ENCODE results near the gene CLEC4E. TPM values are rescaled to one million over a fixed set of nuclear protein-coding genes. Genes with fewer than 3 reads are reported as not detected.
"Not testable (repeated sequence)": the region's sequence is repeated elsewhere in the genome, so short reads cannot be mapped to it uniquely, and the experiment has no call there.

Gene CLEC4E
- total RNA-seq = 1 to 10 TPM; 2.0 to 3.4 TPM
- long read RNA-seq, donor 1 = 0 reads
- long read RNA-seq, donor 2 = 0 reads

GRCh38 chr12:8540831-8541230 lies at the start of gene CLEC4E:
Gene CLEC4E (minus strand): TSS chr12:8540905. CDS start chr12:8540797, 108 bp downstream.
- DNase-seq (ENCODE audit: low spot score); intact Hi-C loops (cut with DNase I): not testable (repeated sequence)

GRCh38 chr12:8589679-8590078 lies 49.0 kb upstream of the CLEC4E start:
- intact Hi-C loops (cut with DNase I) = no loop called here
- no peak for DNase-seq (ENCODE audit: low spot score)

- intact Hi-C loops (cut with DNase I); DNase-seq (ENCODE audit: low spot score): not testable (repeated sequence)
These were observed 43.8 kb upstream of the CLEC4E start for GRCh38 chr12:8584478-8584877.

- no peak for DNase-seq (ENCODE audit: low spot score)
- intact Hi-C loops (cut with DNase I) = no loop called here
These were observed 43.3 kb upstream of the CLEC4E start for GRCh38 chr12:8584004-8584403.

GRCh38 chr12:8581098-8581784 lies 40.5 kb upstream of the CLEC4E start:
- intact Hi-C loops (cut with DNase I) = no loop called here

GRCh38 chr12:8577879-8578278 lies 37.2 kb upstream of the CLEC4E start:
- intact Hi-C loops (cut with DNase I) = no loop called here
- DNase-seq (ENCODE audit: low spot score) = no peak

More at GRCh38 chr12:8581098-8581784, 40.5 kb upstream of the CLEC4E start:
- DNase-seq (ENCODE audit: low spot score) = no peak

GRCh38 chr12:8572507-8572906 lies 31.8 kb upstream of the CLEC4E start:
- intact Hi-C loops (cut with DNase I) = no loop called here
- DNase-seq (ENCODE audit: low spot score) = no peak

- intact Hi-C loops (cut with DNase I) = no loop called here
- no peak for DNase-seq (ENCODE audit: low spot score)
These were observed 25.8 kb upstream of the CLEC4E start for GRCh38 chr12:8566525-8566924.

- DNase-seq (ENCODE audit: low spot score); intact Hi-C loops (cut with DNase I): not testable (repeated sequence)
These were observed 25.3 kb upstream of the CLEC4E start for GRCh38 chr12:8566052-8566451.

- DNase-seq (ENCODE audit: low spot score) = no peak
- intact Hi-C loops (cut with DNase I) = no loop called here
These were observed 24.0 kb upstream of the CLEC4E start for GRCh38 chr12:8564656-8565055.

GRCh38 chr12:8563356-8563755 lies 22.7 kb upstream of the CLEC4E start:
- intact Hi-C loops (cut with DNase I) = no loop called here
- no peak for DNase-seq (ENCODE audit: low spot score)

- intact Hi-C loops (cut with DNase I) = no loop called here
- DNase-seq (ENCODE audit: low spot score) = no peak
These were observed 21.6 kb upstream of the CLEC4E start for GRCh38 chr12:8562310-8562709.

GRCh38 chr12:8561011-8561410 lies 20.3 kb upstream of the CLEC4E start:
- intact Hi-C loops (cut with DNase I) = no loop called here
- DNase-seq (ENCODE audit: low spot score) = no peak

- DNase-seq (ENCODE audit: low spot score) = no peak
- intact Hi-C loops (cut with DNase I) = no loop called here
These were observed 19.0 kb upstream of the CLEC4E start for GRCh38 chr12:8559676-8560075.

- intact Hi-C loops (cut with DNase I) = no loop called here
- no peak for DNase-seq (ENCODE audit: low spot score)
These were observed 15.9 kb upstream of the CLEC4E start for GRCh38 chr12:8556531-8557097.

GRCh38 chr12:8554451-8555195 lies 13.9 kb upstream of the CLEC4E start:
- intact Hi-C loops (cut with DNase I) = no loop called here

GRCh38 chr12:8553088-8553627 lies 12.5 kb upstream of the CLEC4E start:
- intact Hi-C loops (cut with DNase I) = no loop called here
- no peak for DNase-seq (ENCODE audit: low spot score)

More at GRCh38 chr12:8554451-8555195, 13.9 kb upstream of the CLEC4E start:
- DNase-seq (ENCODE audit: low spot score) = no peak

GRCh38 chr12:8549381-8549780 lies 8.7 kb upstream of the CLEC4E start:
- intact Hi-C loops (cut with DNase I) = no loop called here

GRCh38 chr12:8548192-8548591 lies 7.5 kb upstream of the CLEC4E start:
- DNase-seq (ENCODE audit: low spot score) = no peak
- intact Hi-C loops (cut with DNase I) = no loop called here

More at GRCh38 chr12:8549381-8549780, 8.7 kb upstream of the CLEC4E start:
- DNase-seq (ENCODE audit: low spot score) = no peak

GRCh38 chr12:8547645-8548044 lies 6.9 kb upstream of the CLEC4E start:
- no peak for DNase-seq (ENCODE audit: low spot score)
- intact Hi-C loops (cut with DNase I) = no loop called here
